ACC112 (cell line): Measurements from ENCODE around the gene TFDP1.

Experiments used
- H2AFZ ChIP-seq: fragments of 200-600 bp; sonication (generic); one replicate; pipeline ENCODE4 v1.6.0; 2017; ENCODE audit warnings: antibody characterized with exemption, low read length; ENCODE audit not compliant: unreplicated experiment
- H3K27ac ChIP-seq: fragments of 200-600 bp; sonication (generic); 2 replicates; pipeline ENCODE4 v1.5.1; 2014; ENCODE audit warnings: low read depth, mild to moderate bottlenecking, antibody characterized with exemption, low read length, moderate library complexity
- H3K27me3 ChIP-seq: fragments of 200-600 bp; sonication (generic); 2 replicates; pipeline ENCODE4 v1.6.1; 2014; ENCODE audit warnings: mild to moderate bottlenecking, antibody characterized with exemption, low read length, moderate library complexity, mixed read lengths; ENCODE audit not compliant: insufficient read depth
- H3K36me3 ChIP-seq: fragments of 200-600 bp; sonication (generic); 2 replicates; pipeline ENCODE4 v1.6.1; 2016; ENCODE audit warnings: mild to moderate bottlenecking, antibody characterized with exemption, low read length, moderate library complexity, mixed read lengths; ENCODE audit not compliant: insufficient read depth
- H3K4me1 ChIP-seq: fragments of 200-600 bp; sonication (generic); one replicate; pipeline ENCODE4 v1.6.1; 2016; ENCODE audit warnings: low read length, mixed read lengths; ENCODE audit not compliant: insufficient read depth, unreplicated experiment, control insufficient read depth
- H3K4me3 ChIP-seq: fragments of 200-600 bp; sonication (generic); 2 replicates; pipeline ENCODE4 v1.5.1; 2014; ENCODE audit warnings: mild to moderate bottlenecking, low read depth, low read length
- H3K79me2 ChIP-seq: fragments of 200-600 bp; sonication (generic); one replicate; pipeline ENCODE4 v1.6.0; 2016; ENCODE audit warnings: low read length; ENCODE audit not compliant: control insufficient read depth, unreplicated experiment, insufficient read depth

TFDP1 gene

DNA sequence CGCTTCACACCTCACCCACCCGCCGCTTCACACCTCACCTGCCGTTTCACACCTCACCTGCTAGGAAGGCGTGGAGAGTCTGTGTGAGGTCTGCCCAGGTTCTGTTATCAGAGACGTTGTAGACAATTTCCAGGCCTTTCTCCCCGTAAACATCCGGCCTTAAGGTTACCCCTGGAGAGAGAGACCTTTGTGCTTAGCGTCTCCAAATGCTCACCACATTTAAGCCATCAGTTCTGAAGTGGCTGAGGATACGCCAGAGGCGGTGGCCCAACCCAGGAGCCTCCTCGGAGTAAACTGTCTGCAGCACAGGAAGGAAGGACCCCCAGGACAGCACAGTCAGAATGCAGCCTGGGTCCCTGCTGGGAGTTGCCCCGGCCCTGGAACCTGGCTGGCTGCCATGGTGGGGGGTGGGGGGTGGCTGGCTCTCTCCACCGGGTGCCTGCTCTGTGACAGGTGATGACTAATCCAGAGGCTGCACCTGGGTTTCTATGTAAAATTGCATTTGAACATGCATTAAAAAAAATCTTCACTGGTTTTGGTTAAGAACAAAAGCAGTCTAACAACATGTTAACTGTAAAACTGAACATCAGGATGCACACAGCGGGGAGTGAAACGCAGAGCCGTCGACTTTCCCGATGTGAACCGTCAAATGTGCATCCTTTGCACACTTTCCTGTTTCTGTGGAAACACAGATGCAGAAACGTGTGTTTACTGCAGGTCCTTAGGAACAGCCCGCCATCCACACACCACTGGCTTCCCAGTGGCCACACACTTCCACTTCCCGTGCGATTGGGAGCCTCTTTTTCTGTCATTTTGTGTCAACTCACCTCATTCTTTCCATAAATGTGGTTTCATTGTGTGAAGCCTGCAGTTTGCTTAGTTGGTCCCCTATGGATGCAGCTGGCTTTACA, 69.0 kb downstream of the TFDP1 start:
- Histone ChIP-seq H3K79me2 (no peaks in the 10 kb centered on the region), H3K4me3 (no peak overlapping the region), H2AFZ (no peak overlapping the region), H3K27me3 (no peaks in the 10 kb centered on the region), H3K4me1 (no peaks in the 10 kb centered on the region), H3K36me3 (no peaks in the 10 kb centered on the region), H3K27ac (no peak overlapping the region)

DNA sequence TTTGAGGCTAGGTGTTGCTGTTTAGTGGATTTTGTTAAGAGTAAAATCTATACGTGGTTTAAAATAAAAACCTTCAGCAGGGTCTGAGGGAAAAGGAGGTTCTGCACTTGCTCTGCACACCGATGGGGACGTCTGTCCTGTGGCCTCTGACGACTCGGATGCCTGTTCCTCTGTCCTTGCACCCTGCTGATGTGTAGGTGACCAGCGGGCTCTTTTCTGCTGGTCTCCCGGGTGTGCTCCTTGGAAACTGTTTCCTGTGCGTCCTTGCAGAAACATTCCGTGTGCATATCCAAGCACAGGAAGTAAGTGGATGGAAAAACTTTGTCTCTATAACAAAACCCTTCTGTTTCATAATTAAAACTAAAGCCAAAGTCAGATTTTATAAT, 69.6 kb downstream of the TFDP1 start:
- Histone ChIP-seq H3K27ac (no peak overlapping the region), H2AFZ (no peak overlapping the region), H3K79me2 (no peaks in the 10 kb centered on the region), H3K4me3 (no peak overlapping the region), H3K36me3 (no peaks in the 10 kb centered on the region), H3K27me3 (no peaks in the 10 kb centered on the region), H3K4me1 (no peaks in the 10 kb centered on the region)

DNA sequence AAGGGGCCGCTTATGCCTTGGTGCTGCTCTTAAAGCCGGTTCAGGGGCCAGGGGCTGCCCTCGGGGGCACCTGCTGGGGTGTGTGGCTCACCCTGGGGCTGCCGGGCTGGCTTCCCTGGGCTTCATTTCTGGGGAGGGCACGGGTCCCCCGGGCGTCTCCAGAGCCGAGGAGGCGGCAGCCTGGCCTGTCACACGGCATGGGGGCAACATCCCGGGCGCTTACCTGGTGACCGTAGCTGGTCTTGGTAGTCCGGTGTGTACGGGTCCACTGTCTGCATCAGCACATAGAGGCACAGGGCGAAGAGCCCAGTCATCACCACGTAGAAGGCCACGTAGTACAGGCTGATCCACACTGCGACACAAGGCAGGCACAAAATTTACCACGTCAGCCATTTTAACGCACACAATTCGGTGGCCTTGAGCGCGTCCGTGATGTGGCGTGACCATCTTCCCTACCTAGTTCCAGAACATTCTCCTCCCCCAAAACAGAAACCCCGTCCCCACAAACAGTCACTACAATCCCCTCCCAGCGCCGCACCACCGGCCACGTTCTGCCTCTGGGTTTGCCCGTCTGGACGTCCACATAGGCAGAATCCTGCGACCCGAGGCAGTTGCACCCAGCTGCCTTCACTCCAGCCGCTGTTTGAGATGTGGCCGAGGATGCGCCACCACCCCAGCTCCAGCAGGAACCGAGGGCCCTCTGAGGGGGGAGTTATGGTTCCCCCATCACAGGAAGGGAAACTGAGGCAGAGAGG, 70.2 kb downstream of the TFDP1 start:
- Histone ChIP-seq H3K4me1 (no peaks in the 10 kb centered on the region), H3K27ac (no peak overlapping the region), H3K27me3 (no peaks in the 10 kb centered on the region), H3K4me3 (no peak overlapping the region), H3K36me3 (no peaks in the 10 kb centered on the region), H2AFZ (no peak overlapping the region), H3K79me2 (no peaks in the 10 kb centered on the region)

DNA sequence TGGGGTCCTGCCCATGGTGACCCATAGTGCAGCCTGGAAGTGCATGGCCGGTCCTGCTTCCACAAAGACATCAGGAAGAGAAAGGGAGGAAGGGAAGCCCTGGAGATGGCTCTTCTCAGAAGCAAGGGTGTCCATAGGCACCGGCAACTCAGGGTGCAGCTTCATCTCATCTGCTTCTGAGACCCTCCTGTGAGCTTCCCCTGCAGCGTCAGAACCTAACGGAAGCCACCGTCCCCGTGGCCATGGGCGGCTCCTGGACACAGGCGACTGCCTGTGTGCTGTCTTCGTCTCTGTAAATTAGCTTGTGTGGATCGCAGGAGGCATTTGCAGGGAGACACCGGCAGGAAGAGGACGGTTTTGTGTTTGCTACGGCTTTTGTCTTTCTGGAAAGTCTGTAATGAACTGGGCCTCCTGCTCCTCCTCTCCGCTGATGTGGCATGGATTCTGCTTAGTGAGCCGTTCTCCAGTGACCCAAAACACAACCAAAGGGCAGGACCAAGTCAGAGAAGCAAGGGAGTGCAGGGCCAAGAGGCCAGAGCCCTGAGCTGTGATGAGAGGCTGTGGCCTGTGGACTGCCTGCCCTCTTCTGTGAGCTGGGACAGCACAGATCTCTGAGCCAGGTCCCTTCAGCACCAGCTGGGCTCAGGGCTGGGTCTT, 70.9 kb downstream of the TFDP1 start:
- no peaks in the 10 kb centered on the region for H3K27me3 ChIP-seq
- H3K79me2 ChIP-seq = no peaks in the 10 kb centered on the region
- H2AFZ ChIP-seq = no peak overlapping the region
- no peak overlapping the region for H3K4me3 ChIP-seq
- no peaks in the 10 kb centered on the region for H3K36me3 ChIP-seq
- H3K27ac ChIP-seq = no peak overlapping the region
- H3K4me1 ChIP-seq = no peaks in the 10 kb centered on the region

DNA sequence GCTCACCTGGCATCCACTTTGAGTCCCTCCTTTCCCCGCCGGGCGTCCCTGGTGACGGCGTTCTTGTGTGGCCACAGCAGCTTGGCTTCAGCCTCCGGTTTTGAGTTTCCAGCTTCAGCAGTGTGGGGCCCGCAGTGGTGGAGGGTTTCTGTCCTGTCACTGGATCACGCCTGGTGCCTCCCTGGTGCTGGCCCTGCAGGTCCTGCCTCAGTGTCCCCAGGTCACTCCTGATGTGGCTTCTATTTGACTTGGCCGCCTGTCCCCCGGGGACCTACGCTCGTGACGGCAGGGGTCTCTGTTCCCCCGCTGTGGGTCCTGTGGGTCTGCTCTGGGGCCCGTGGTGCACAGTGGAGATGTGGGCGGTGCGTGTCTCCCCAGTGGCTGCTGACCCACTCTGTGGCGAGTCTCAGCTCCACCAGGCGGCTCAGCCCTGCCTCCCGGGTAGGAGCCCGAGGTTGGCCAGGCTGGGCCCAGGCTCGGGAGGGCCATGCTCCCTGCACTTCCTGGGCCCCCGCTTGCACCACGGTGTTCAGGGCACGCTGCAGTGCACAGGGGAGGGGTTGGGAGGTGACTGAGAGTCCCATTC, 71.5 kb downstream of the TFDP1 start:
- Histone ChIP-seq H2AFZ (no peak overlapping the region), H3K27me3 (no peaks in the 10 kb centered on the region), H3K79me2 (no peaks in the 10 kb centered on the region), H3K4me1 (no peaks in the 10 kb centered on the region), H3K27ac (no peak overlapping the region), H3K36me3 (no peaks in the 10 kb centered on the region), H3K4me3 (no peak overlapping the region)

DNA sequence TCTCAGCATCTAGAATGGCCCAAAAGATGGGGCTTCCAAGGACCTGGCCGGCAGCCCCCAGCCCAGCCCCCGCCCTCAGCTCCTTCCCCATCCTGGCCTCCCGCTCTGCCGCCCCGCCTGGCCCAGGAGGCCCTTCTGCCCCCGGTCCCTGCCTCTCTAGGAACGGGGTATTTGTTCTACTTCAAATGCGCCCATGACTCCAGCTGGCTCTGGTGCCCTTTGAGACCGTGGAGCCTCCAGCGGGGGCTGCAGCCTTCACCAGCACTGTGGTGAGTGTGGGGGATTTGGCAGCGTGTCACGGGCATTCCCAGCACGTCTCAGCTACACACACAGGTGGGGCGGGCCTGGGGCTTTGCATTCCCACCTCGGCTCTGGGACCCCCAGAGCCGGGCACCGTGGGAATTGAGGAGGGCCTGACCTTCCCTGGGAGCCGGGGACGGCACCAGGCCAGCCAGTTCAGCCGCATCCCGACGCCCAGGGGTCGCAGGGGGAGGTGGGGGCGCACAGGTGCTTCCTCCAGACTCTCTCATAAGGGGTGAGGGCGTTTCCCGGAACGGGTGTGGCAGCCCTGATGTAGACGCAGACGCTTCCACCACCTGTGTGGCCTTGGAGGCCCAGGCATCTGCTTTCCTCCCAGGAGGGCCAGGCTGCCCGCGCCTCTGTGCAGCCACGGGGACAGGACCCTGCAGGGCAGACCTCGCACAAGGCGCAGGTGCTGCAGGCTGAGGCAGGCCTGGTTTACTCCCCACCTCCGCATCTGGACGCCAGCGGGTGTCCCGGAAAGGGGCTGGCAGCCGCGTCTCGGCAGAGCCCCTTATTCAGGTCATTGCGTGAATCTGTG, 72.5 kb downstream of the TFDP1 start:
- Histone ChIP-seq H3K79me2 (no peaks in the 10 kb centered on the region), H3K27ac (no peak overlapping the region), H3K4me1 (no peaks in the 10 kb centered on the region), H3K27me3 (no peaks in the 10 kb centered on the region; the same call in 1 of the 2 replicates), H2AFZ (no peak overlapping the region), H3K4me3 (no peak overlapping the region), H3K36me3 (no peaks in the 10 kb centered on the region)

DNA sequence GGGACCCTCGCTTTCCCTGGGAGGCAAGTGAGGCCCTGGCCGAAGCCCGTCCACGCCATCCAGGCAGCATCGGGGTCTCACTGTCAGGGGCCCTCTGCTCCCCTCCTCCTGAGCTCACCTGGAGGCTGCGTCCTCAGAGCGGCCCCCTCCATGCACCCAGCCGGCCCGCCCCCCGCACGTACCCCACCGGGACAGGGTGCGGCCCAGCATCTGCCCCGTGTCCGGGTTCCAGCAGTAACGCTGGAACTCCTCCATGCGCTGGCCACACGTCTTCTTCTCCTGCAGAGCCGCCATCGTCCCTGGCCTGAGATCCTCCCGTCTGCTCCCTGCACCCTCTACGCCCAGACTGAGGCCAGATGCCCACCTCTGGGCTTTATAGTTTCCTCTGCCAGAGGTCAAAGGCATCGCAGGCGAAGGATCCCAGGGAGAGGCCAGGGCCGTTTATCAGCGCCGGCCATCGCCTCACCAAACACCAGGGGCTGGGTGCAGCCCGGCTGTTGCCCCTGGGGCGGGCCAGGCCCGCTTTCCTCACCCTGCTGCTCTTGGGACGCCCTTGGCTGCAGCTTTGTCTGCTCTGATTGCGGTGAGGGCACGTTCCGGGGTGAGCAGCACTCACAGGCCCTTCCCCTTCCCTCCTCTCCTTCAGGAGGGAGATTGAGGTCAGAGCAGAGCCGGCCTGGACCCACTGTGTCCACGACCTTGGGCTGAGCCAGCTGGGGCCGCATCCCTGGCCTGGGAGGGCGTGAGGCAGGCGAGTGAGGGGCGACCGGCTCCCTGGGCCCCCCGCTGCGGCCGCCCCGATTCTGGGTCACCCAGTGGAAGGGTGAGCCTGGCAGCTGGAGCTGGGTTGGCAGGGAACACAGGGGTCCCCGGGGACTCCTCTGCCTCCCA, 73.5 kb downstream of the TFDP1 start, which contains the start of gene ATP4B:
Gene ATP4B (minus strand): TSS at position 348 of the 891 bp plus-strand sequence. CDS start 54 bp downstream, at position 294.
- no peaks in the 10 kb centered on the region for H3K79me2 ChIP-seq

DNA sequence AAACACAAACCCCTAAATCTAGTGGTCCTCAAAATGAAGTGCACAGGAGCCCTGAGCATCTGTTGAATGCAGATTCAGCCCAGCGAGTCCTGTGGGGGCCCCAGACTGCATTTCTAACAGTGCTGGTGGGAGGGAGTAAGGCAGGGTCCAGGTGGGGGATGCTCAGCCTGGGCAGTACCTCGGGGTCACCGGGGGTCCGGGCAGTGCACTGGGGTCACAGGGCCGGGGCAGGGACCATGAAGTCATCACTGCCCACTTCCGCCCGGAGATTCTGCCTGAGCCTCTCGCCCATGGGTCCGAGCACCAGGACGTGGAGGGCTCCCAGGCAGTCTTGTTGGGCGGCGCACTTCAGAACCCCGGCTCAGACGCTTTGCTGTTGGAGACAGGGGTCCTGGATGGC, 74.3 kb downstream of the TFDP1 start:
- Histone ChIP-seq H3K79me2 (no peaks in the 10 kb centered on the region), H3K4me1 (no peaks in the 10 kb centered on the region), H3K4me3 (no peak overlapping the region), H3K27ac (no peak overlapping the region), H3K36me3 (no peaks in the 10 kb centered on the region), H3K27me3 (no peaks in the 10 kb centered on the region; the same call in 1 of the 2 replicates), H2AFZ (no peak overlapping the region)

More for the DNA sequence above, 73.5 kb downstream of the TFDP1 start, which contains the start of gene ATP4B:
- Histone ChIP-seq H2AFZ (no peak within 1 kb of the TSS), H3K27me3 (no peaks in the 10 kb centered on the region; the same call in 1 of the 2 replicates), H3K4me3 (no peak within 1 kb of the TSS), H3K4me1 (no peaks in the 10 kb centered on the region), H3K27ac (no peak within 1 kb of the TSS), H3K36me3 (no peaks in the 10 kb centered on the region)

DNA sequence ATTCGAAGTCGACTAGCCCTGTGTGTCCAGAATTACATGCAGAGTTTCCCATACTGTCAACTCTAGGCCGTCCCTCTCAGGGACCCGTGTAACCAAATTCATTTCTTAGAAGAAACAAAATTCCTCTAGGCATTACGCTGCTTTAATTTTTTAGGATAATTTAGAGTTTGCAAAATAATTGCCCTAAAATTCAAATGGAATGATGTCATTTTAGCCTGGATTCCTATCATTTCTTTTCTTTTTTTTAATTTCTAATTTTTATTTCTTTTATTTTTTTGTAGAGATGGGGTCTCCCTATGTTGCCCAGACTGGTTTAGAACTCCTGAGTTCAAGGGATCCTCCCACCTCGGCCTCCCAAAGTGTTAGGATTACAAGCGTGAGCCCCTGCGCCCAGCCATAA, 74.8 kb downstream of the TFDP1 start:
- H3K79me2 ChIP-seq = no peaks in the 10 kb centered on the region
- H3K27me3 ChIP-seq = no peaks in the 10 kb centered on the region; the same call in 1 of the 2 replicates
- no peak overlapping the region for H2AFZ ChIP-seq
- no peaks in the 10 kb centered on the region for H3K4me1 ChIP-seq
- no peak overlapping the region for H3K27ac ChIP-seq
- H3K4me3 ChIP-seq = no peak overlapping the region
- no peaks in the 10 kb centered on the region for H3K36me3 ChIP-seq
